ENCODE results near the gene MFN2. TPM values are rescaled to one million over a fixed set of nuclear protein-coding genes. Genes with fewer than 3 reads are reported as not detected.

MFN2 gene
- polyA plus RNA-seq, 5 donors: 45.5 to 52.3 (median 48.3) TPM

- no peak for DNase-seq
Measured at GRCh38 chr1:11957398-11957797, 22.8 kb upstream of the MFN2 start.

- DNase-seq: no peak
Measured at GRCh38 chr1:11957897-11958296, 22.3 kb upstream of the MFN2 start.

GRCh38 chr1:11960276-11960675 lies 20.0 kb upstream of the MFN2 start:
- no peak for DNase-seq

GRCh38 chr1:11960715-11961114 lies 19.5 kb upstream of the MFN2 start:
- DNase-seq: no peak

GRCh38 chr1:11961230-11961629 lies 19.0 kb upstream of the MFN2 start:
- DNase-seq: no peak

GRCh38 chr1:11963622-11964021 lies 16.6 kb upstream of the MFN2 start:
- no peak for DNase-seq

- no peak for DNase-seq
Measured at GRCh38 chr1:11964656-11965055, 15.6 kb upstream of the MFN2 start.

- DNase-seq: no peak
Measured at GRCh38 chr1:11967028-11967547, 13.2 kb upstream of the MFN2 start.

GRCh38 chr1:11970441-11971185 lies 9.6 kb upstream of the MFN2 start:
- no peak for DNase-seq

GRCh38 chr1:11977625-11978024 lies 2.6 kb upstream of the MFN2 start:
- no peak for DNase-seq

GRCh38 chr1:11978301-11978700 lies 1.9 kb upstream of the MFN2 start:
- no peak for DNase-seq

GRCh38 chr1:11979028-11979850 lies 1.0 kb upstream of the MFN2 start:
- DNase-seq: no peak

- no peak for DNase-seq
Measured at GRCh38 chr1:11980676-11980972, 380 bp downstream of the MFN2 start.

GRCh38 chr1:11981378-11982009 lies 1.2 kb downstream of the MFN2 start:
- no peak for DNase-seq

- no peak for DNase-seq
Measured at GRCh38 chr1:11982010-11982392, 1.8 kb downstream of the MFN2 start.

GRCh38 chr1:11984121-11984520 lies 3.9 kb downstream of the MFN2 start:
- DNase-seq: no peak

GRCh38 chr1:11984576-11984975 lies 4.3 kb downstream of the MFN2 start:
- no peak for DNase-seq

- DNase-seq: no peak
Measured at GRCh38 chr1:11985171-11985570, 4.9 kb downstream of the MFN2 start.

GRCh38 chr1:11985851-11986250 lies 5.6 kb downstream of the MFN2 start:
- DNase-seq: no peak

- no peak for DNase-seq
Measured at GRCh38 chr1:11989669-11990068, 9.4 kb downstream of the MFN2 start.

GRCh38 chr1:11990303-11991032 lies 10.2 kb downstream of the MFN2 start:
- no peak for DNase-seq

Measured in right lung (tissue), 5 donors.